ENCODE measurements around the gene TIMMDC1. TPM values are rescaled to one million over a fixed set of nuclear protein-coding genes. Genes with fewer than 3 reads are reported as not detected.
A peak's percentile ranks its signal among the peaks of the same experiment; 100 is the strongest.

TIMMDC1 gene
- total and polyA plus RNA-seq, 10 of the 15 experiments (the other 5 are each of a cell fraction or from before 2014, with no cell fraction given), result 55.9 to 146 (median 72.1) TPM

GRCh38 chr3:119538772-119539171 is 40.4 kb downstream of the TIMMDC1 start (continued):
- TF ChIP-seq IRF5 (IDR thresholded peaks at IDR 0.05; ENCODE audit: borderline replicate concordance), result no peak
- TF ChIP-seq FOXM1 (IDR thresholded peaks at IDR 0.05; ENCODE audit: low read depth, low read length), result peak; percentile 24; the same call in 1 of the 2 replicates
- no peak for TF ChIP-seq ZBED1 (IDR thresholded peaks at IDR 0.05; ENCODE audit: borderline replicate concordance)
- TF ChIP-seq, protein P1, sequence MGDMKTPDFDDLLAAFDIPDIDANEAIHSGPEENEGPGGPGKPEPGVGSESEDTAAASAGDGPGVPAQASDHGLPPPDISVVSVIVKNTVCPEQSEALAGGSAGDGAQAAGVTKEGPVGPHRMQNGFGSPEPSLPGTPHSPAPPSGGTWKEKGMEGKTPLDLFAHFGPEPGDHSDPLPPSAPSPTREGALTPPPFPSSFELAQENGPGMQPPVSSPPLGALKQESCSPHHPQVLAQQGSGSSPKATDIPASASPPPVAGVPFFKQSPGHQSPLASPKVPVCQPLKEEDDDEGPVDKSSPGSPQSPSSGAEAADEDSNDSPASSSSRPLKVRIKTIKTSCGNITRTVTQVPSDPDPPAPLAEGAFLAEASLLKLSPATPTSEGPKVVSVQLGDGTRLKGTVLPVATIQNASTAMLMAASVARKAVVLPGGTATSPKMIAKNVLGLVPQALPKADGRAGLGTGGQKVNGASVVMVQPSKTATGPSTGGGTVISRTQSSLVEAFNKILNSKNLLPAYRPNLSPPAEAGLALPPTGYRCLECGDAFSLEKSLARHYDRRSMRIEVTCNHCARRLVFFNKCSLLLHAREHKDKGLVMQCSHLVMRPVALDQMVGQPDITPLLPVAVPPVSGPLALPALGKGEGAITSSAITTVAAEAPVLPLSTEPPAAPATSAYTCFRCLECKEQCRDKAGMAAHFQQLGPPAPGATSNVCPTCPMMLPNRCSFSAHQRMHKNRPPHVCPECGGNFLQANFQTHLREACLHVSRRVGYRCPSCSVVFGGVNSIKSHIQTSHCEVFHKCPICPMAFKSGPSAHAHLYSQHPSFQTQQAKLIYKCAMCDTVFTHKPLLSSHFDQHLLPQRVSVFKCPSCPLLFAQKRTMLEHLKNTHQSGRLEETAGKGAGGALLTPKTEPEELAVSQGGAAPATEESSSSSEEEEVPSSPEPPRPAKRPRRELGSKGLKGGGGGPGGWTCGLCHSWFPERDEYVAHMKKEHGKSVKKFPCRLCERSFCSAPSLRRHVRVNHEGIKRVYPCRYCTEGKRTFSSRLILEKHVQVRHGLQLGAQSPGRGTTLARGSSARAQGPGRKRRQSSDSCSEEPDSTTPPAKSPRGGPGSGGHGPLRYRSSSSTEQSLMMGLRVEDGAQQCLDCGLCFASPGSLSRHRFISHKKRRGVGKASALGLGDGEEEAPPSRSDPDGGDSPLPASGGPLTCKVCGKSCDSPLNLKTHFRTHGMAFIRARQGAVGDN (IDR thresholded peaks at IDR 0.05), result 0 out of 2 replicates have a peak, but pooled peaks have one; percentile 13
- TF ChIP-seq REST (IDR thresholded peaks at IDR 0.05; ENCODE audit: low read depth, low read length), result no peak
- no peak for TF ChIP-seq ASH2L (IDR thresholded peaks at IDR 0.05; ENCODE audit: borderline replicate concordance, low read depth)
- TF ChIP-seq BHLHE40 (IDR thresholded peaks at IDR 0.05; ENCODE audit: borderline replicate concordance in 1 of 2, low read depth in 2 of 2, low read length in 1 of 2), result 0 out of 4 replicates have a peak, but pooled peaks of 1 of the 2 experiments have one; percentile 19
- TF ChIP-seq HCFC1 (IDR thresholded peaks at IDR 0.05; ENCODE audit: low read length), result no peak
- no peak for TF ChIP-seq MYC (IDR thresholded peaks at IDR 0.05; ENCODE audit: insufficient read depth, insufficient read length, insufficient replicate concordance, low read length, severe bottlenecking)
- no peak for TF ChIP-seq RB1 (IDR thresholded peaks at IDR 0.05; ENCODE audit: borderline replicate concordance)
- TF ChIP-seq NR2F1 (conservative IDR thresholded peaks at IDR 0.05), result no peak
- no peak for TF ChIP-seq GATAD2B (conservative IDR thresholded peaks at IDR 0.05; ENCODE audit: low read depth)
- TF ChIP-seq, protein P2, sequence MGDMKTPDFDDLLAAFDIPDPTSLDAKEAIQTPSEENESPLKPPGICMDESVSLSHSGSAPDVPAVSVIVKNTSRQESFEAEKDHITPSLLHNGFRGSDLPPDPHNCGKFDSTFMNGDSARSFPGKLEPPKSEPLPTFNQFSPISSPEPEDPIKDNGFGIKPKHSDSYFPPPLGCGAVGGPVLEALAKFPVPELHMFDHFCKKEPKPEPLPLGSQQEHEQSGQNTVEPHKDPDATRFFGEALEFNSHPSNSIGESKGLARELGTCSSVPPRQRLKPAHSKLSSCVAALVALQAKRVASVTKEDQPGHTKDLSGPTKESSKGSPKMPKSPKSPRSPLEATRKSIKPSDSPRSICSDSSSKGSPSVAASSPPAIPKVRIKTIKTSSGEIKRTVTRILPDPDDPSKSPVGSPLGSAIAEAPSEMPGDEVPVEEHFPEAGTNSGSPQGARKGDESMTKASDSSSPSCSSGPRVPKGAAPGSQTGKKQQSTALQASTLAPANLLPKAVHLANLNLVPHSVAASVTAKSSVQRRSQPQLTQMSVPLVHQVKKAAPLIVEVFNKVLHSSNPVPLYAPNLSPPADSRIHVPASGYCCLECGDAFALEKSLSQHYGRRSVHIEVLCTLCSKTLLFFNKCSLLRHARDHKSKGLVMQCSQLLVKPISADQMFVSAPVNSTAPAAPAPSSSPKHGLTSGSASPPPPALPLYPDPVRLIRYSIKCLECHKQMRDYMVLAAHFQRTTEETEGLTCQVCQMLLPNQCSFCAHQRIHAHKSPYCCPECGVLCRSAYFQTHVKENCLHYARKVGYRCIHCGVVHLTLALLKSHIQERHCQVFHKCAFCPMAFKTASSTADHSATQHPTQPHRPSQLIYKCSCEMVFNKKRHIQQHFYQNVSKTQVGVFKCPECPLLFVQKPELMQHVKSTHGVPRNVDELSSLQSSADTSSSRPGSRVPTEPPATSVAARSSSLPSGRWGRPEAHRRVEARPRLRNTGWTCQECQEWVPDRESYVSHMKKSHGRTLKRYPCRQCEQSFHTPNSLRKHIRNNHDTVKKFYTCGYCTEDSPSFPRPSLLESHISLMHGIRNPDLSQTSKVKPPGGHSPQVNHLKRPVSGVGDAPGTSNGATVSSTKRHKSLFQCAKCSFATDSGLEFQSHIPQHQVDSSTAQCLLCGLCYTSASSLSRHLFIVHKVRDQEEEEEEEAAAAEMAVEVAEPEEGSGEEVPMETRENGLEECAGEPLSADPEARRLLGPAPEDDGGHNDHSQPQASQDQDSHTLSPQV (IDR thresholded peaks at IDR 0.05), result 0 out of 2 replicates have a peak, but pooled peaks have one; percentile 20
- TF ChIP-seq PML (IDR thresholded peaks at IDR 0.05; ENCODE audit: low read length), result no peak; the same call in 1 of the 2 replicates
- TF ChIP-seq POU2F2 (IDR thresholded peaks at IDR 0.05; ENCODE audit: borderline replicate concordance, low read depth, low read length), result peak; percentile 61; the same call in 1 of the 3 replicates
- TF ChIP-seq MEF2B (IDR thresholded peaks at IDR 0.05; ENCODE audit: partially characterized antibody, poor library complexity, severe bottlenecking), result peak; percentile 69
- no peak for TF ChIP-seq SUZ12 (IDR thresholded peaks at IDR 0.05; ENCODE audit: unreplicated experiment)

Measured in GM12878 (cell line).